ENCODE measurements around the gene CDK5RAP2.

The CDK5RAP2 gene

GRCh38 chr9:120392245-120392644, 187.7 kb downstream of the CDK5RAP2 start:
- H3K4me1 Mint-ChIP-seq (ENCODE audit: low read depth): peaks cover 19% of the 10 kb centered on the region
- H3K9me3 Mint-ChIP-seq: no peaks in the 10 kb centered on the region
- no peaks in the 10 kb centered on the region for H3K27me3 Mint-ChIP-seq (ENCODE audit: low read depth)
- peaks cover 63% of the 10 kb centered on the region for H3K36me3 Mint-ChIP-seq (ENCODE audit: low read depth)
- H3K4me3 Mint-ChIP-seq: no peak overlapping the region
- H3K27ac Mint-ChIP-seq: no peak overlapping the region
- DNase-seq (ENCODE audit: low spot score): no peak

GRCh38 chr9:120391691-120392090, 188.3 kb downstream of the CDK5RAP2 start:
- Mint-ChIP-seq H3K9me3 (no peaks in the 10 kb centered on the region), H3K4me1 (ENCODE audit: low read depth) (peaks cover 18% of the 10 kb centered on the region), H3K27me3 (ENCODE audit: low read depth) (no peaks in the 10 kb centered on the region), H3K27ac (no peak overlapping the region), H3K4me3 (no peak overlapping the region), H3K36me3 (ENCODE audit: low read depth) (peaks cover 61% of the 10 kb centered on the region)
- no peak for DNase-seq (ENCODE audit: low spot score)

DNA sequence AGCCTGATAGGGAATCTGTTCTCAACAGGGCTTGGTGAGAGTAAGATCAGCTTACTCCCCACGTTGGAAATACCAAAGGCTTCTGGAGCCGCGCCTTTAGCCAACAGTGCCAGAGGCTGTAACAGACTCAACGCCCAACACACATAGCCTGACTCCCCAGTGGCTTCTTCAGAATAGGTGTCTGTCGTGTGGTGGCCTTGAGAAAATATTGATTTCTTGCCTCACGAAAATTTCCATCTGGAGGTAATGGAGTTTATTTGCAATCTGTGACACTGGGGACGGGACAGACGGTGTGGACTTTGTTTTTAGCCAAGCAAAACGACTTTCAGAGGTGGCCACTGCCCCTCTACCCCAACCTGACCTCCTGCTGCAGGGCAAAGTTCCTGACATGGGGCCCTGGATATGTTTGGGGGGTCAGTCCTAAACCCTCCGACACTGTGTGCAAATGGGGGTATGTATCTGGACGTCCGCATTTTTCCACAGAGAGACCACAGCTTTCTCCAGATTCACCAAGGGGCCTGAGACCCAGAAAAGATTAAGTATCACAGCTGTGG, 189.3 kb downstream of the CDK5RAP2 start:
- Mint-ChIP-seq H3K27ac (no peak overlapping the region), H3K4me1 (ENCODE audit: low read depth) (peaks cover 14% of the 10 kb centered on the region), H3K27me3 (ENCODE audit: low read depth) (no peaks in the 10 kb centered on the region), H3K36me3 (ENCODE audit: low read depth) (peaks cover 57% of the 10 kb centered on the region), H3K9me3 (no peaks in the 10 kb centered on the region), H3K4me3 (no peak overlapping the region)
- DNase-seq (ENCODE audit: low spot score): no peak

DNA sequence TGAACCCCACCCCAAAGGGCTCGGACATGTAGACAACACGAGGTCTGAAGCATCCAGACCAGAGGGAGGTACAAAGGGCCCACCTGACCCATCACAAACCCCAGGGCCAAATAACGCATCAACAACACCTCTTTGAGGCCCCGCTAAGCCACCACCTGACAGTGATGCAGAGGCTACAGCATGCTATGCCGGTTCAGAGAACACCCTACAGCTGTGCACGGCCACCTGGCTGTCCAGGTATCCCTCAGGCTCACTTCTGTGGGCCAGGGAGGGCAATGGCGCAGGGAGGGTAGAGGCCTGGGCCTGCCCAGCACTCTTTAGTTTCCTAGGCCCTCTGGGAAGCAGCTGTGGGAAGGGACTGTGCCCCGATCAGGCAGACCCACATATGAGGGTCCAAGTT, 190.1 kb downstream of the CDK5RAP2 start:
- Mint-ChIP-seq H3K4me3 (no peak overlapping the region), H3K4me1 (ENCODE audit: low read depth) (peaks cover 13% of the 10 kb centered on the region), H3K27ac (no peak overlapping the region), H3K9me3 (no peaks in the 10 kb centered on the region), H3K36me3 (ENCODE audit: low read depth) (peaks cover 51% of the 10 kb centered on the region), H3K27me3 (ENCODE audit: low read depth) (no peaks in the 10 kb centered on the region)
- DNase-seq (ENCODE audit: low spot score): no peak

GRCh38 chr9:120389300-120389699, 190.7 kb downstream of the CDK5RAP2 start:
- Mint-ChIP-seq H3K9me3 (no peaks in the 10 kb centered on the region), H3K27ac (no peak overlapping the region), H3K36me3 (ENCODE audit: low read depth) (peaks cover 46% of the 10 kb centered on the region), H3K4me1 (ENCODE audit: low read depth) (peaks cover 7% of the 10 kb centered on the region), H3K4me3 (no peak overlapping the region), H3K27me3 (ENCODE audit: low read depth) (no peaks in the 10 kb centered on the region)
- no peak for DNase-seq (ENCODE audit: low spot score)

DNA sequence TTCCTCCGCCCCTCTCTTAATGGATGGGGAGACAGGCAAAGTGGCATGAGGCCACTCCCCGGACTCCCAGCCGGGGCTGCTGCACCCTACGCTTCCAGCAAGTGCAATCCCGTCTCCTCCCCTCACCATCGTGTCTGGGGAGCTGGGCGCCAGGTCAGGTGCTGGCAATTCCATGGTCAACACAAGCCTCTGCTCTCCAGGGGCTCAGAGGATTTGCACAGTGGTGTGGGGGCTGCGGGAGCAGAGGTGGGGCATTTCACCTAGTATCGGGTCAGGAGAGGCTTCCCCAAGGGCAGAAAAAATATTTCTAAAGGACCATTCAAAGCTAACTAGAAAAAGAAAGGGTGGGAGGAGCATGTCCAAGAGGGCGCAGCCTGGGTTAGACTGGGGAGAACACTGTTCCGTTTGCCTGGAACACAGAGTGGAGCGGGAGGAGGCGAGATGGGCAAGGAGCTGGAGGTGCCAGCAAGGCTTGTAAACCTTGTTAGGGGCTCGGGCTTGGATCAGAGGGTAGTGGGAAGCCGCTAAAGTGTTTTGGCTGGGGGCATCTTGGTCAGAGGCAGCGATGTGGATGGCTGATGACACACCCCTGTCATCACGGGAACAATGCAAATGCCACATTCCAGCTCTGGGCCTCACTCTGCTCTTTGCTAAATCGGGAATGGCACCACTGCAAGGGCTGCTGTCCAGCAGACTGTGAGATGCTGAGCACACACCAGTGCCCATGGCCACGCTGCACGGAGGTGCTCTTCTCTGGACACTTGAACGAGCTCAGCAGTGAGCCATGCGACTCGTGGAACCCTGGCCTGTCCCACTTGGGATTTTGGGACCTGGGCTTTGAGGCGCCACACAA, 191.7 kb downstream of the CDK5RAP2 start:
- no peaks in the 10 kb centered on the region for H3K27me3 Mint-ChIP-seq (ENCODE audit: low read depth)
- H3K27ac Mint-ChIP-seq: no peak overlapping the region
- no peak for DNase-seq (ENCODE audit: low spot score)
- no peak overlapping the region for H3K4me3 Mint-ChIP-seq
- H3K36me3 Mint-ChIP-seq (ENCODE audit: low read depth): peaks cover 37% of the 10 kb centered on the region
- H3K9me3 Mint-ChIP-seq: no peaks in the 10 kb centered on the region
- H3K4me1 Mint-ChIP-seq (ENCODE audit: low read depth): no peaks in the 10 kb centered on the region

DNA sequence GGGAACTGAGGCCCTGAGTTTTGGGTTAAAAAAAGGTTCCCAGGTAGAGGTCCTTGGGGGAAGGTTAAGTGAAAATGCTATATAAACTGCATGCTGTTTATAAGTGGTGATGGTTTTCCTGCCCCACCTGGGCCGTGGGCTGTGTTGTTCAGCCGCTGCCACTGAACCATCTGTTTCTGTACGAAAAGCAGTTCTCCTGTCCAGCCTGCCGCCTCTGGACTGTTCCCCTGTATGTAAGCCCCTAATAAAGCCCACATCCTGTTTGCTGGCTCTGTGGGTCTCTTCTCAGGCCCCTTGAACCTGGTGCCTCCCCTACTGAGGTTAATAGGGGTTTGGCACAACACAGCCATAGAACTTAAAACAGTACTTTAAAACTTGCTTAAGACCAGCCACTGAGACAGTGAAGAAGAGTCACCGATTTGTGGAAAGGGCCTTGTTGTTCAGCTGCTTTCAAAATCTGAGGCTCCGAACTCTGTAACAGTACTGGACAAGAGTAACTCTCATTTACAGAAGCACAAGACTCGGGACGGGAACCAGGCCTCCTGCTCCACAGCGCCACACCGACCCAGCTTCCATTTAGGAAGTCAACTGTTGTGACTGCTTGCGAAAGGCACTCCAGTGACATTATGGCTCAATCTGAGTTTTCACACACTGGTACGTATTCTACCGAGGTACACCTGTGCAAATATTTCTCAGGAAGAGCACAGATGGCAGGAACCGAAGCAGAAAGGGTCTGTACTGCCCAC, 192.5 kb downstream of the CDK5RAP2 start:
- DNase-seq (ENCODE audit: low spot score): no peak
- no peak overlapping the region for H3K4me3 Mint-ChIP-seq
- H3K9me3 Mint-ChIP-seq: no peaks in the 10 kb centered on the region
- no peaks in the 10 kb centered on the region for H3K4me1 Mint-ChIP-seq (ENCODE audit: low read depth)
- peaks cover 29% of the 10 kb centered on the region for H3K36me3 Mint-ChIP-seq (ENCODE audit: low read depth)
- no peaks in the 10 kb centered on the region for H3K27me3 Mint-ChIP-seq (ENCODE audit: low read depth)
- no peak overlapping the region for H3K27ac Mint-ChIP-seq

GRCh38 chr9:120386390-120387131, 193.4 kb downstream of the CDK5RAP2 start:
- H3K9me3 Mint-ChIP-seq: no peaks in the 10 kb centered on the region
- H3K27ac Mint-ChIP-seq: no peak overlapping the region
- DNase-seq (ENCODE audit: low spot score): no peak
- H3K36me3 Mint-ChIP-seq (ENCODE audit: low read depth): peaks cover 23% of the 10 kb centered on the region
- no peaks in the 10 kb centered on the region for H3K27me3 Mint-ChIP-seq (ENCODE audit: low read depth)
- H3K4me1 Mint-ChIP-seq (ENCODE audit: low read depth): no peaks in the 10 kb centered on the region
- no peak overlapping the region for H3K4me3 Mint-ChIP-seq

GRCh38 chr9:120385606-120386389, 194.2 kb downstream of the CDK5RAP2 start:
- DNase-seq (ENCODE audit: low spot score): no peak
- no peaks in the 10 kb centered on the region for H3K4me1 Mint-ChIP-seq (ENCODE audit: low read depth)
- peaks cover 17% of the 10 kb centered on the region for H3K36me3 Mint-ChIP-seq (ENCODE audit: low read depth)
- H3K4me3 Mint-ChIP-seq: no peak overlapping the region
- H3K9me3 Mint-ChIP-seq: no peaks in the 10 kb centered on the region
- H3K27me3 Mint-ChIP-seq (ENCODE audit: low read depth): no peaks in the 10 kb centered on the region
- no peak overlapping the region for H3K27ac Mint-ChIP-seq

- peaks cover 14% of the 10 kb centered on the region for H3K36me3 Mint-ChIP-seq (ENCODE audit: low read depth)
- H3K9me3 Mint-ChIP-seq: no peaks in the 10 kb centered on the region
- H3K4me1 Mint-ChIP-seq (ENCODE audit: low read depth): no peaks in the 10 kb centered on the region
- no peaks in the 10 kb centered on the region for H3K27me3 Mint-ChIP-seq (ENCODE audit: low read depth)
- no peak overlapping the region for H3K27ac Mint-ChIP-seq
- H3K4me3 Mint-ChIP-seq: no peak overlapping the region
- DNase-seq (ENCODE audit: low spot score): no peak
Observed at GRCh38 chr9:120384925-120385272, 195.1 kb downstream of the CDK5RAP2 start.

DNA sequence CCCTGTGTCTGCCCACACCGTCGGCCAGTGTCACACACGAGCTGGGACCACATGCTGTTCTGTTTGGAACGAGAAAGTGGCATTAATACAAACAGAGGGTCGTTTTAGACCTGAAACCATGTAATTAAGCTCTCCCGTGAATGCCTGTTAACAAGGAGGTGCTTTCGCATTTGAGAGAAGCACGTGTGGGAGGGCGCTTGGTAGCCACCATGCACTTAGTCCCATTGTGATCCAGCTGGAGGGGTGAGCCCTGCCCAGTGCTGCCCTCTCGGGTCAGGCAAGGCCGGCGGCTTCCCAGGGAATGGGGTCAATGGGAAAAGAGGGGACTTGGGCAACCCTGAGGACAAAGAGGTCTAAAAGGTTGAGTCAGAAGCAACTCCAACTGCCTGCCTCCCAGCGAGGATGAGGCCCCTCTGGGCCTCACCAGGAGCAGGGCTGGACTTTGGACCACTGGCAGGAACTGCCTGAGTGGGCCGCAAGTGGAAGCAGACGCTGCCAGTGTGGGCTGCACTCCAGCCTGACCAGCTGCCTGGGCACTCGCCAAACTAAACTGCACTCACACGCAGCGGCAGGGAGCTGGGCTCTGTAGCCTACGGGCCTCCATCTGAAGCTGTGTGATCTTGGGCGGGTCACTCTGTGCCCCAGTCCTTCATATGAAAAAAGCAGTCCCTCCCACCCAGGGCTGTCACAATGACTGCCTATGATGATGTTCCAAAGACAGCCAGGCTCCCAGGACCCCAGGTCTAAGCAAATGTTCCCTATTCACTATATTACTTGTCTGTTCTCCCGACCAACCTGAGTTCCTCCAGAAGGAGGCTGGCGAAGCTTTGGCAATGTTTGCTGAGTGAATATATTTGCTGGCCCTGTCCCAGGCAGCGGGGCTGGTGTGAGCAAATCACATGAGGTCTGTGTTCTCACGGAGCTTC, 195.7 kb downstream of the CDK5RAP2 start:
- Mint-ChIP-seq H3K27me3 (ENCODE audit: low read depth) (no peaks in the 10 kb centered on the region), H3K4me1 (ENCODE audit: low read depth) (no peaks in the 10 kb centered on the region), H3K4me3 (no peak overlapping the region), H3K36me3 (ENCODE audit: low read depth) (peaks cover 10% of the 10 kb centered on the region), H3K27ac (no peak overlapping the region), H3K9me3 (no peaks in the 10 kb centered on the region)
- no peak for DNase-seq (ENCODE audit: low spot score)

GRCh38 chr9:120383611-120383998, 196.4 kb downstream of the CDK5RAP2 start:
- Mint-ChIP-seq H3K36me3 (ENCODE audit: low read depth) (peaks cover 6% of the 10 kb centered on the region), H3K27me3 (ENCODE audit: low read depth) (no peaks in the 10 kb centered on the region), H3K27ac (no peak overlapping the region), H3K4me1 (ENCODE audit: low read depth) (no peaks in the 10 kb centered on the region), H3K9me3 (no peaks in the 10 kb centered on the region), H3K4me3 (no peak overlapping the region)
- DNase-seq (ENCODE audit: low spot score): no peak
